ENCODE data around the gene PSMC6.

Gene PSMC6

GRCh38 chr14:52706724-52707706, at the start of gene PSMC6:
Gene PSMC6, plus strand, starts transcription at chr14:52707200. Its CDS starts 20 bp downstream, at chr14:52707220.
- peak; percentile 65 for DNase-seq (ENCODE audit: low read depth)

- DNase-seq (ENCODE audit: low read depth) = no peak
Measured at GRCh38 chr14:52660325-52660724, 46.7 kb upstream of the PSMC6 start.

GRCh38 chr14:52660832-52661231, 46.2 kb upstream of the PSMC6 start:
- DNase-seq (ENCODE audit: low read depth) = no peak

GRCh38 chr14:52661314-52661713, 45.7 kb upstream of the PSMC6 start:
- no peak for DNase-seq (ENCODE audit: low read depth)

- DNase-seq (ENCODE audit: low read depth) = no peak
Measured at GRCh38 chr14:52663850-52664249, 43.1 kb upstream of the PSMC6 start.

GRCh38 chr14:52678591-52678990, 28.4 kb upstream of the PSMC6 start:
- no peak for DNase-seq (ENCODE audit: low read depth)

GRCh38 chr14:52683985-52684520, 22.9 kb upstream of the PSMC6 start:
- no peak for DNase-seq (ENCODE audit: low read depth)

DNA sequence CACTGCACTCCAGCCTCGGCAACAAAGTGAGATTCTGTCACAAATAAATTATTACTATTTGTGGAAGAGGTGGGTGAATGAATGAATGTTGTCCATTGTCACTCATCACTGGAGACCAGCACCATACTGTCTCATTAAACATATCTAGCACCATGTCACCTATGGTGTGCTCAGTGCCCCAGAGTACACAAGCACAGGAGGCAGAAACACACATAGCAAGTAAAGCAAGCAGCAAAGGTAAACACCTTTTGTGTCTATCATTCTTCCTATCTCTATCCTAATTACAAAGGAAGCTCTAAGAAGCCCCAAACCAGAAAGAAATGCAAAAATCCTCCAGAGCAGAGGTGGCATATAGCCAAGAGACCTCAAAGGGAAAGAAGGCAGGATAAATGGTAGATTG, 20.8 kb upstream of the PSMC6 start:
- DNase-seq (ENCODE audit: low read depth) = no peak

GRCh38 chr14:52690983-52691760, 15.8 kb upstream of the PSMC6 start:
- no peak for DNase-seq (ENCODE audit: low read depth)

- DNase-seq (ENCODE audit: low read depth) = no peak
Measured at GRCh38 chr14:52692248-52692962, 14.6 kb upstream of the PSMC6 start.

- DNase-seq (ENCODE audit: low read depth) = no peak
Measured at GRCh38 chr14:52693036-52693435, 14.0 kb upstream of the PSMC6 start.

DNA sequence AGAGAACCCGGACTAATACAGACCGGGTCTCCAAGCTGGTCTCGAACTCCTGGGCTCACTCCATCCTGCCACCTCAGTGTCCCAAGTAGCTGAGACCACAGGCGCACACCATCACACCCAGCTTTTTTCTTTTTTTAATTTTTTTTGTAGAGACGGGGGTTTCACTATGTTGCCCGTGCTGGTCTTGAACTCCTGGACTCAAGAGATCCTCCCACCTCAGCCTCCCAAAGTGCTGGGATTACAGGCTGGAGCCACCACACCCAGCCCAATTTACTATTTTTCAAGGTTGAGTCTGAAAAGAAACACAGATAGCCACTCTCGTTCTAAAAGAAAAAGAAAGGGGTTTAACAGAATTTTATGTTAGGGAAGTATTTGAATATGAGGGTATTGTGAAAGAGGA, 13.5 kb upstream of the PSMC6 start:
- no peak for DNase-seq (ENCODE audit: low read depth)

- no peak for DNase-seq (ENCODE audit: low read depth)
Measured at GRCh38 chr14:52694761-52695480, 12.1 kb upstream of the PSMC6 start.

DNA sequence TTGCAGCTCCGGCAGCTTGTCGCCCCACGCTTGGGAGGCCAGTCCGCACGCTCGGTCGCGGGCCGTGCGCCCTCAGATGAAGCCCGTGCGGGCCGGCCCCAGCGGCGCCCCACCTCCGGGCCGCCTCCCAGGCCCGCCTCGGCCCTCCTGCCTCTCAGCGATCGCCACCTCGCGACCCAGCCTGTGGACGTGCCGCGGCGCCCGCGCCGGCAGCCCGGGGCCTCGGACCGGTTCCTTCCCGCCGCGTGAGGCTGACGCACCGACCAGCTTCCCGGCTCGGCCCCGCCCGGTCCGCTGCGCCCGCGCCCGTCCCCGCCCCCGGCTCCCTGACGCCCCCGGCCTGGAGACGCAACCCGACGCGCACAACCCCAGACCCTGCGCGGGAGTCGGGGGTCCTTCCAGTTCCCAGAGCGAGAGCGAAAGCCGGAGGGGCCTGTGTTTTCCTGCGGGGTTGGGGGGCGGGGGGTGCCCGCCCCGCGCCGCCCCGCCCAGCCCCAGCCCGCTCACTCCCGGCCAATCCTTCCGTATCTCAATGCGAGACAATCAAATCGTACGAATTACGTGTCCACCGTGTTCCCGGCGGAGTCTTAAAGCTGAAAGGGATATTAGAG, 11.4 kb upstream of the PSMC6 start, which contains the start of gene ERO1A:
ERO1A (minus strand) TSS at position 78 of the 611 bp plus-strand sequence; CDS start at position 1, 77 bp downstream.
- DNase-seq (ENCODE audit: low read depth) = no peak

DNA sequence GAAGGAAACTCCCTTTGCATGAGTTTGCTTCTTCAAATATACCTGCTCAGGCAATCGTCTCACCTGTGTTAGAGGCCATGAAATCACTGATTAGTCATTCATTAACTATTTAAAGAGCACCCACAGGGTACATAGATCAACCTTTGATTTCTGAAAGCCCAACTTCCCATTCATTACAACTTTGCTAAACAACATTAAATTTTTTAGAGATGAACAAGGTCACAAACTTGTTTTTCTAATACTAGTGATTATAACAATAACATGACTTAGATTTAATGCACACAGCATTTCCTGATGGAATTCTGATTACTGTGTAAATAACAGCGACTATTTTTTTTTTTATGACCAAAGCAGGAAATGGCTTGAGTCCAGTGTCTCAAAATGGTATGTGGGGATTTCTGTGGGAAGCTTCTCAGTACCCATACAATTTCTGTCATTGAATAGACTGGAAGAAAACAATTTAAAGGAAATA, 6.3 kb upstream of the PSMC6 start:
- no peak for DNase-seq (ENCODE audit: low read depth)

- DNase-seq (ENCODE audit: low read depth) = no peak
Measured at GRCh38 chr14:52701223-52701622, 5.8 kb upstream of the PSMC6 start.

DNA sequence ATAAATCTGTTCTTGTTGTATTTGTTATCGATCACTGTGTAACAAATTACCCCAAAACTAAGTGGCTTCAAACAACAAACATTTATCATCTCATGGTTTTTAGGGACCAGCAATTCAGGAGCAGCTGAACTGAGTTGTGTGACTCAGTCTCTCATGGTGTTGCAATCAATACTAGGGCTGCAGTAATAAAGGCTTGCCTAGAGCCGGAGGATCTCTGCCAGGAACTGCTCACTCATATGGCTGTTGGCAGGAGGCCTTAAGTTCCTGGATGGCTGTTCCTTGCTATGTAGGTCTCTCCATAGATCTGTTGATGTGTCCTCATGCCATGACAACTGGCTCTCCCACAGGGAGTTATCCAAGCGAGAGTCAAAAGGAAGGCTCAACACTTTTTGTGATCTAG, 3.8 kb upstream of the PSMC6 start:
- DNase-seq (ENCODE audit: low read depth) = no peak

DNA sequence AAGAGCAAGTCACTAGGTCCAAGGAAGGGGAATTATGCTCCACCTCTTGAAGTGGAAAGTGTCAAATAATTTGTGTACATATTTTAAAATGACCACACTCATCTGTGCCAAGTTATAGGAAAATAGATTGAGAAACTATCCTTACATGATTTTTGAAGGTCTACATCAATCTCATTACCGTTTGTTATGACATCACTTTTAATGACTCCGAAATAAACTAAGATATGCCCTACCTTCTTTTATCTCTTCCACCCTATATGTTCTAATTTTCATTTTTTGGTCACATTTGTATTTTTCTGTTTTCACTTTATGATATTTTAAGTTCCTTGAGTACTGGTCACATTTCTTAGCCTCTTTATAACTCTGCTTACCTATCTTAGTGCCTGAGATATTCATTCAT, 3.3 kb upstream of the PSMC6 start:
- DNase-seq (ENCODE audit: low read depth) = no peak

GRCh38 chr14:52706286-52706685, 714 bp upstream of the PSMC6 start:
- no peak for DNase-seq (ENCODE audit: low read depth)

DNA sequence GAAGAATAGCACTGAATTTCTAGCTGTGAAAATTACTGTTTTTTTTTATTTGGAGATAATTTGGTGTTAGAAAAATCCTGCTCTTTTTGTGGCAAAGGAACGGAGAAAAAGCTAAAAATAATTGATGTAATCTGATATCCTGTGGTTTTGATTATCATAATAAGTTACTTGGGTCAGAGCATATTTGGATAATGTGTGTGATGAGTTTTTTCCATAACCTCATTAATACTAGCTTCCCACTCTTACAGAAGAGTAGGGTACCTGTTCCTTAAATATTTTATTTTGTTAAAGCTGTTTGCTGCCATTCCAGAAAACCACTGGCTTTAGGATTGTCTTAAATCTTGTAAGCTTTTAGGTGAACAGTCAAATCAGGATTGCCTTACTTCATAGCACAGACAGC, 4.7 kb downstream of the PSMC6 start:
- DNase-seq (ENCODE audit: low read depth) = no peak

DNA sequence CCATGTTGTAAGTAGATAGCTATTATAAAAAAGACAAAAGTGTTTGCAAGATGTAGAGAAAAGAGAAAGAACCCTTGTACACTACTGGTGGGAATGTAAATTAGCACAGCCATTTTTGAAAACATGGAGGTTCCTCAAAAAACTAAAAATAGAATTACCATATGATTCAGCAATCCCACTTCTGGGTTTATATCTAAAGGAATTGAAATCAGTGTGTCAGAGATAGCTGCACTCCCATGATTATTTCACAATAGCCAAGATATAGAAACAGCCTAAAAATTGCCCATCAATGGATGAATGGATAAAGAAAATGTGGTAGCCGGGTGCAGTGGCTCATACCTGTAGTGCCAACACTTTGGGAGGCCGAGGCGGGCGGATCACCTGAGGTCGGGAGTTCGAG, 9.2 kb downstream of the PSMC6 start:
- DNase-seq (ENCODE audit: low read depth) = no peak

All from CMK (cell line).